HepG2 (cell line): ENCODE measurements around the gene POMT1.

Source experiments
- ATF1 ChIP-seq: IDR thresholded peaks from 2 replicates; pipeline ENCODE4 v1.6.1; 2016; ENCODE audit warnings: mild to moderate bottlenecking, control low read depth
- BRCA1 ChIP-seq: sonication (generic); formaldehyde crosslinking; IDR thresholded peaks from 2 replicates; pipeline ENCODE4 v1.4.0; 2020; ENCODE audit warnings: missing genetic modification reagents
- ERF ChIP-seq: IDR thresholded peaks from 2 replicates; pipeline ENCODE4 v1.6.1; 2018; ENCODE audit warnings: missing biosample characterization, missing genetic modification reagents
- FOXA3 ChIP-seq: IDR thresholded peaks from 2 replicates; pipeline ENCODE4 v1.6.1; 2016; ENCODE audit warnings: missing genetic modification reagents, missing compliant biosample characterization
- KDM5A ChIP-seq: fragments of 200-600 bp; sonication (generic); IDR thresholded peaks from 2 replicates; pipeline ENCODE4 v1.7.0; 2018; ENCODE audit warnings: antibody characterized with exemption, mild to moderate bottlenecking, low read length, borderline replicate concordance
- KMT2A ChIP-seq: sonication (generic); formaldehyde crosslinking; IDR thresholded peaks from 2 replicates; pipeline ENCODE4 v1.4.0; 2020; ENCODE audit warnings: missing genetic modification reagents
- RNF2 ChIP-seq: fragments of 450-650 bp; conservative IDR thresholded peaks from 2 replicates; pipeline ENCODE4 v1.6.1; 2016; ENCODE audit warnings: low read depth
- YEATS4 ChIP-seq: sonication (generic); formaldehyde crosslinking; IDR thresholded peaks from 2 replicates; pipeline ENCODE4 v1.4.0; 2020; ENCODE audit warnings: missing genetic modification reagents, borderline replicate concordance
- ZFYVE20 ChIP-seq: sonication (generic); formaldehyde crosslinking; IDR thresholded peaks from 2 replicates; pipeline ENCODE4 v1.8.0; 2023; ENCODE audit warnings: low read depth, mild to moderate bottlenecking, moderate library complexity, missing genetic modification reagents, borderline replicate concordance
- ZSCAN30 ChIP-seq: sonication (generic); formaldehyde crosslinking; IDR thresholded peaks from 2 replicates; pipeline ENCODE4 v1.5.0; 2020; ENCODE audit warnings: mild to moderate bottlenecking, missing genetic modification reagents
- TF ChIP-seq, protein P1 (sequence below), 2 experiments: fragments of 450-650 bp in 1 of 2; sonication (generic) in 1 of 2; formaldehyde crosslinking; IDR thresholded peaks; 2 replicates each; pipeline versions ENCODE4 v1.5.0 to v1.8.0; 2020 to 2022; ENCODE audit warnings: mild to moderate bottlenecking in 1 of 2, missing genetic modification reagents in 1 of 2
- TF ChIP-seq, protein P2 (sequence below): sonication (generic); formaldehyde crosslinking; IDR thresholded peaks from 2 replicates; pipeline ENCODE4 v1.5.0; 2020; ENCODE audit warnings: mild to moderate bottlenecking, missing genetic modification reagents, moderate library complexity
- TF ChIP-seq, protein P3 (sequence below): IDR thresholded peaks from 2 replicates; pipeline ENCODE4 v1.6.1; 2018; ENCODE audit warnings: missing genetic modification reagents

DNA sequence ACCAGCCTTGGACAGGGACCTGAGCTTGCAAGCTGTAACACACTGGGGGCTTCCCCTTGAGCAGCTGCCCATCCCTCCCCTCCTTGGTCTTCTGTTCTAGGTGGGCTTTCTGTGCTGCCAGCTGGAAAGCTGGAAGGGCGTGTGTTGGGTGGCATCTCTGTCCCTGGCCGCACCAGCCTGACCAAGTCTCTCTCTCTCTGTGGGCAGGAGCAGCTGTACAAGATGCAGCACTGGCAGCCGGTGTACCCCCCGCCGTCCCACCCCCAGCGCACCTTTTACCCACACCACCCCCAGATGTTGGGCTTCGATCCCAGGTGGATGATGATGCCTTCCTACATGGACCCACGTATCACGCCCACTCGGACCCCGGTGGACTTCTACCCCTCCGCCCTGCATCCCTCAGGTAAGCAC, 32.1 kb upstream of the POMT1 start:
- TF ChIP-seq, protein P1, sequence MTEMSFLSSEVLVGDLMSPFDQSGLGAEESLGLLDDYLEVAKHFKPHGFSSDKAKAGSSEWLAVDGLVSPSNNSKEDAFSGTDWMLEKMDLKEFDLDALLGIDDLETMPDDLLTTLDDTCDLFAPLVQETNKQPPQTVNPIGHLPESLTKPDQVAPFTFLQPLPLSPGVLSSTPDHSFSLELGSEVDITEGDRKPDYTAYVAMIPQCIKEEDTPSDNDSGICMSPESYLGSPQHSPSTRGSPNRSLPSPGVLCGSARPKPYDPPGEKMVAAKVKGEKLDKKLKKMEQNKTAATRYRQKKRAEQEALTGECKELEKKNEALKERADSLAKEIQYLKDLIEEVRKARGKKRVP (CRISPR knock-in tag; IDR thresholded peaks at IDR 0.05): no peak
- TF ChIP-seq ATF1 (CRISPR knock-in tag) (no peak), YEATS4 (CRISPR knock-in tag) (no peak), KMT2A (CRISPR knock-in tag) (no peak), KDM5A (no peak), ZFYVE20 (CRISPR knock-in tag) (no peak), RNF2 (no peak), ZSCAN30 (CRISPR knock-in tag) (no peak), FOXA3 (no peak), ERF (CRISPR knock-in tag) (no peak), BRCA1 (CRISPR knock-in tag) (no peak)
- TF ChIP-seq, protein P2, sequence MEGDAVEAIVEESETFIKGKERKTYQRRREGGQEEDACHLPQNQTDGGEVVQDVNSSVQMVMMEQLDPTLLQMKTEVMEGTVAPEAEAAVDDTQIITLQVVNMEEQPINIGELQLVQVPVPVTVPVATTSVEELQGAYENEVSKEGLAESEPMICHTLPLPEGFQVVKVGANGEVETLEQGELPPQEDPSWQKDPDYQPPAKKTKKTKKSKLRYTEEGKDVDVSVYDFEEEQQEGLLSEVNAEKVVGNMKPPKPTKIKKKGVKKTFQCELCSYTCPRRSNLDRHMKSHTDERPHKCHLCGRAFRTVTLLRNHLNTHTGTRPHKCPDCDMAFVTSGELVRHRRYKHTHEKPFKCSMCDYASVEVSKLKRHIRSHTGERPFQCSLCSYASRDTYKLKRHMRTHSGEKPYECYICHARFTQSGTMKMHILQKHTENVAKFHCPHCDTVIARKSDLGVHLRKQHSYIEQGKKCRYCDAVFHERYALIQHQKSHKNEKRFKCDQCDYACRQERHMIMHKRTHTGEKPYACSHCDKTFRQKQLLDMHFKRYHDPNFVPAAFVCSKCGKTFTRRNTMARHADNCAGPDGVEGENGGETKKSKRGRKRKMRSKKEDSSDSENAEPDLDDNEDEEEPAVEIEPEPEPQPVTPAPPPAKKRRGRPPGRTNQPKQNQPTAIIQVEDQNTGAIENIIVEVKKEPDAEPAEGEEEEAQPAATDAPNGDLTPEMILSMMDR: no peak
- TF ChIP-seq, protein P3, sequence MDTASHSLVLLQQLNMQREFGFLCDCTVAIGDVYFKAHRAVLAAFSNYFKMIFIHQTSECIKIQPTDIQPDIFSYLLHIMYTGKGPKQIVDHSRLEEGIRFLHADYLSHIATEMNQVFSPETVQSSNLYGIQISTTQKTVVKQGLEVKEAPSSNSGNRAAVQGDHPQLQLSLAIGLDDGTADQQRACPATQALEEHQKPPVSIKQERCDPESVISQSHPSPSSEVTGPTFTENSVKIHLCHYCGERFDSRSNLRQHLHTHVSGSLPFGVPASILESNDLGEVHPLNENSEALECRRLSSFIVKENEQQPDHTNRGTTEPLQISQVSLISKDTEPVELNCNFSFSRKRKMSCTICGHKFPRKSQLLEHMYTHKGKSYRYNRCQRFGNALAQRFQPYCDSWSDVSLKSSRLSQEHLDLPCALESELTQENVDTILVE: no peak
